Measurements from ENCODE around the gene ZBTB16.

ZBTB16 gene

GRCh38 chr11:114250993-114251814, 191.7 kb downstream of the ZBTB16 start:
- no peak for FAIRE-seq

GRCh38 chr11:114251815-114252337, 192.4 kb downstream of the ZBTB16 start:
- no peak for FAIRE-seq

- FAIRE-seq, result no peak
Measured at GRCh38 chr11:114252767-114253166, 193.3 kb downstream of the ZBTB16 start.

GRCh38 chr11:114253771-114254170, 194.3 kb downstream of the ZBTB16 start:
- no peak for FAIRE-seq

- FAIRE-seq, result no peak
Measured at GRCh38 chr11:114254571-114255146, 195.1 kb downstream of the ZBTB16 start.

GRCh38 chr11:114255289-114255688, 195.8 kb downstream of the ZBTB16 start:
- no peak for FAIRE-seq

GRCh38 chr11:114256176-114256966, 196.9 kb downstream of the ZBTB16 start:
- FAIRE-seq, result no peak

- FAIRE-seq, result no peak
Measured at GRCh38 chr11:114256967-114257286, 197.4 kb downstream of the ZBTB16 start.

GRCh38 chr11:114257621-114258558, 198.4 kb downstream of the ZBTB16 start:
- FAIRE-seq, result no peak

- FAIRE-seq, result no peak
Measured at GRCh38 chr11:114258696-114259095, 199.2 kb downstream of the ZBTB16 start.

GRCh38 chr11:114259124-114259526, 199.6 kb downstream of the ZBTB16 start:
- no peak for FAIRE-seq

- FAIRE-seq, result no peak
Measured at GRCh38 chr11:114259551-114259983, 200.1 kb downstream of the ZBTB16 start.

GRCh38 chr11:114260077-114260476, 200.6 kb downstream of the ZBTB16 start:
- no peak for FAIRE-seq

- FAIRE-seq, result no peak
Measured at GRCh38 chr11:114260483-114260882, 201.0 kb downstream of the ZBTB16 start.

- no peak for FAIRE-seq
Measured at GRCh38 chr11:114261791-114262190, 202.3 kb downstream of the ZBTB16 start.

- no peak for FAIRE-seq
Measured at GRCh38 chr11:114262681-114263512, 203.4 kb downstream of the ZBTB16 start.

GRCh38 chr11:114263513-114264170, 204.1 kb downstream of the ZBTB16 start:
- FAIRE-seq, result no peak

GRCh38 chr11:114264381-114264780, 204.9 kb downstream of the ZBTB16 start:
- FAIRE-seq, result no peak

GRCh38 chr11:114265122-114265878, 205.8 kb downstream of the ZBTB16 start:
- no peak for FAIRE-seq

GRCh38 chr11:114269498-114269897, 210.0 kb downstream of the ZBTB16 start:
- FAIRE-seq, result no peak
